HG02588 (cell line): ENCODE measurements around the gene ARL2BP.

Experiments used
- ATAC-seq: cut with Tn5 transposase; IDR thresholded peaks from one replicate; pipeline ENCODE4 v1.9.1; 2021; ENCODE audit warnings: mild to moderate bottlenecking, moderate library complexity; ENCODE audit not compliant: unreplicated experiment

The ARL2BP gene

GRCh38 chr16:57235128-57236021 is 9.7 kb upstream of the ARL2BP start:
- no peak for ATAC-seq

GRCh38 chr16:57236022-57236350 is 9.1 kb upstream of the ARL2BP start:
- ATAC-seq: no peak

- no peak for ATAC-seq
These were observed 6.4 kb upstream of the ARL2BP start for GRCh38 chr16:57238682-57239081.

GRCh38 chr16:57239107-57239506 is 6.0 kb upstream of the ARL2BP start:
- no peak for ATAC-seq

- no peak for ATAC-seq
These were observed 4.2 kb upstream of the ARL2BP start for GRCh38 chr16:57240851-57241250.

GRCh38 chr16:57242650-57243049 is 2.4 kb upstream of the ARL2BP start:
- no peak for ATAC-seq

- ATAC-seq: peak; percentile 10
These were observed 644 bp upstream of the ARL2BP start for GRCh38 chr16:57244463-57244766.

- no peak for ATAC-seq
These were observed 534 bp downstream of the ARL2BP start for GRCh38 chr16:57245472-57246113.

GRCh38 chr16:57251352-57251751 is 6.3 kb downstream of the ARL2BP start:
- no peak for ATAC-seq

GRCh38 chr16:57252148-57252721 is 7.2 kb downstream of the ARL2BP start:
- ATAC-seq: no peak

GRCh38 chr16:57253466-57253865 is 8.4 kb downstream of the ARL2BP start:
- no peak for ATAC-seq

- no peak for ATAC-seq
These were observed 10.8 kb downstream of the ARL2BP start for GRCh38 chr16:57255686-57256415.

GRCh38 chr16:57256601-57257395 is 11.7 kb downstream of the ARL2BP start:
- no peak for ATAC-seq

GRCh38 chr16:57257455-57258070 is 12.5 kb downstream of the ARL2BP start:
- ATAC-seq: no peak

GRCh38 chr16:57258226-57258909 is 13.3 kb downstream of the ARL2BP start:
- no peak for ATAC-seq

GRCh38 chr16:57258910-57259475 is 13.9 kb downstream of the ARL2BP start:
- ATAC-seq: no peak

GRCh38 chr16:57260294-57260929 is 15.4 kb downstream of the ARL2BP start:
- ATAC-seq: no peak

- ATAC-seq: no peak
These were observed 16.7 kb downstream of the ARL2BP start for GRCh38 chr16:57261806-57262205.
